GM19397 (cell line): ENCODE data around the gene CCDC91.

Experiments
- ATAC-seq: cut with Tn5 transposase; IDR thresholded peaks from one replicate; pipeline ENCODE4 v1.9.1; 2021; ENCODE audit warnings: mild to moderate bottlenecking, moderate library complexity; ENCODE audit not compliant: unreplicated experiment

Gene CCDC91

DNA sequence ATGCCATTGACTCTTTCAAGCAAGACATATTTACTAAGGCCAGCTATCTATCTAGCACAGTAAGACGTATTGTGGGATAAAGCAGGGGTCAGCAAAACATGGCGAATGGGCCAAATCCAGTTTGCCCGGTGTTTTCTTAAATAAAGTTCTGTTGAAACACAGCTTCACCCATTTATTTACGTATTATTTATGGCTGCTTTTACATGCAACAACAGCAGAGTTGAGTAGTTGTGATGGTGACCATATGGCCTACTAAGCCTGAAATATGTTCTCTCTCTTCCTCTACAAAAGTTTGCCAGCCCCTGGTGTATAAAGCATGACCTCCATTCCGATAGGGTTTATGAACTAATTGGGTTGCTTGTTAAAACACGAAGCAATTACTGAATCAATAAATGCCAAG lies 322.1 kb downstream of the CCDC91 start:
- ATAC-seq: no peak

DNA sequence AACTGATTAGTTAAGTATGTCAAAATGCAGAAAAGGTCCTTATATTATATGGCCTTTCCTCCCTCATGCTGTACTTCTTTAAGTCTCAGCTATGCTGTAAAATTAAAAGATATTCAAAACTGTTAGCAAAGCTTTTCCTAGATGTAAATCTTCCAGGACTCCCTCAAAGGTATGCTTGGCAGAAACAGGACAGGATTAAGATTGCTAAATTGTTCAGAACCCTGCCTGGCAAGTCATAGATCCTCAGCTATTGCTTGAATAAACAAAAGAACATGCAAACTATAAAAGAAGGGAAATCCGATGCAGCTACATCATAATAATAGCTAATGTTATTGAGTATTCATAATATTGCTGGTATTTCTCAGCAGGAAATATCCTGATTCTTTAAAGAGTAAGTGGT lies 322.6 kb downstream of the CCDC91 start:
- no peak for ATAC-seq

DNA sequence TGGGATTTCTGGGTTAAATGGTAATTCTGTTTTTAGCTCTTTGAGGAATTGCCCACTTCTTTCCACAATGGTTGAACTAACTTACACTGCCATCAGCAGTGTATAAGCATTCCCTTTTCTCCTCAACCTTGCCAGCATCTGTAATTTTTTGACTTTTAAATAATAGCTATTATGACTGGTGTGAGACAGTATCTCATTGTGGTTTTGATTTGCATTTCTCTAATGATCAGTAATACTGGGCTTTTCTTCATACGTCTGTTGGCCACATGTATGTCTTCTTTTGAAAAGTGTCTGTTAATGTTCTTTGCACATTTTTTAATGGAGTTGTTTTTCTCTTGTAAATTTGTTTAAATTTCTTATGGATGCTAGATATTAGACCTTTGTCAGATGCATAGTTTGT lies 323.7 kb downstream of the CCDC91 start:
- ATAC-seq: no peak

DNA sequence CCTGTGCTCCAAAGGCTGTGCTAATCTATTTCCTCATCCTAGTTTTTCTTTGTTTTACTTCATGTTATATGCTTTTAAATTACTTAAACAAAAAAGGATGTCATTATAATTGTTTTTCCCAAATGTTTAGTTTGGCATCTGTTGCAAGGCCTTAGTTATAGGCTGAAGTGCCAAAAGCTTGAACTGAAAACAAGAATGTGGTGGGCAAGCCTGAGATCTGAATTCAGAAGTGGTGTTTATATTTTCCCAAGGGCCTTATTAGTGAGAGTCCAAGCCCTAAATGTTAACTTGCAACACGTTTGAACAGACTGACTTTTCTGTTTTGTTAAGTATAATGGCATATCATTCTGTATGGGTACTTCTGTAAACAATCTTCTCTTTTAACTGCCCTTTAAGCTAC lies 326.8 kb downstream of the CCDC91 start:
- no peak for ATAC-seq

DNA sequence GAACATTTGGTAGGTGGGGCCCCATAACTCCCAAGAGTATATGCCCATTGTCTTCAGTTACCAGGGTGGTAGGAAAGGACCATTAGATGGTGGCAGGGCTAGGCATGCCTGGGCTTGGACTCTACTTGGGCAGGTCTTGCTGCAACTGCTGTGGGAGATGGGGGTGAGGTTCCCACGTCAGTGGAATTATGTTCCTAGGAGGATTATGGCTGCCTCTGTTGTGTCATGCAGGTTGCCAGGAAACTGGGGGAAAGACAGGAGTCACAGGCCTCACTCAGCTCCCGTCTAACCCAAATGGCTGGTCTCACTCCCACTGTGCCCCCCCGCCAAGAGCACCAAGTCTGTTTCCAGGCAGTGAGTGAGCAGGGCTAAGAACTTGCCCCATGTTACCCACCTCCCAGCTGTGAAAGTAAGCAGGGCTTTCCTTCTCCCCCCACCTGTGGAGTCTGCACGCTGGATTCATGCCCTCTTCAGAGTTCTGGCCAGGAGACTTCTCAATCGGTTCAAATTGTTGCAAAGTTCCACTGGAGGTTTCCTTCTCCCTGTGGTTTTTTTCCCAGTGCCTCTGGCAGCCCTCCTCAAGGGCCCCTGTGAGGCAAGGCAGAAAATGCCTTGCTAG lies 337.5 kb downstream of the CCDC91 start:
- no peak for ATAC-seq

DNA sequence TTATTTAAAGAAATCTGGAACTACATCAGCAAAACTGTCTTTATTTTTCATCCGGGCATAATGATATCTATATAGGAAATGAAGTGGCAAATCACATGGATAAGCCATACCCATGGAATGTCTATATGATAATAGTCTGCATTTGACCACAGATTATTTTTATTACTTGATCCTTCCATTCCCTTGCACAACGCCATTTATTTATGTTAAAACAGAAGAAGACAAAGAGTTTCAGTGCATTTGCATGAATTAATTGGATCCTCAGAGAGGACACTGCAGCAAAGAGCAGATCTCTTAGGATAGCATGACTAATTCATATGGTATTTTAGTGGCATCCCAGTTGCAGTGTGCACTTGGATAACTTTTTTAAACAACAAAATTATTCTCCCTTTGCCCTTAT lies 345.0 kb downstream of the CCDC91 start:
- ATAC-seq: no peak

DNA sequence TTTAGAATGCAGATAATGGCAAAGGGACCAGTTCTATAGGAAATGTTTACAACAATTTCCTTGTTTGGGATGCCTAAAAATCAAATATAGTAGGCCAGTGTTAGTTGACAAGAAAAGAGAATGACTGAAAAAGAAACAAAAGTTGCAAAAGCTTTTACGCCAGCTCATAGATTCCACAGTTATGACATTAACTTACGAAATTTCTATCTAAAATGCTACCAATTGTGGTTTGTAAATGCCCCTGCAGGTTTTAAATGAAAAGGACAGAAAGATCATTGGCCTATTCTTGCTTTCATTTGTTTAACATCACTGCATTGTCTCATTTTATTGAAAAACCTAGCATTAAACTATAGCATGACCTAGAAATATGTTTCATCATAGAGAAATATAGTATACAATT lies 345.8 kb downstream of the CCDC91 start:
- no peak for ATAC-seq

DNA sequence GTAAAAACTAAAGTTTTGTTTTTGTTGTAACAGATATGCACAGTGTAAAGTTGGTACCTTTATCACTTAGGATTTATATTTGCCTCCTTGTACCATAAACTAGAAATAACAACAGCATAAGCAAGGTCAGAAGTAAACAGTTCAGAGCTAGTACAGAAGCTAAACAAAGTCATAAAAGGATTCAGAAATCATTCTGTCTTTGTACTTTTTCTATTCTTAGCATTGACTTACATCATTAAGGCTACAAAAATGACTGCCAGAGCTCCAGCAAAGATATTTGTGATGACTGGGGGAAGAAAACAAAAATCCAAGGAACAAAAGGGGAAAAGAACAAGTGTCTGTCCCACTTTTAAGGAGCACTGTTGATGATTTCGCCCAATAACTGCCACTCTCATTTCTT lies 347.2 kb downstream of the CCDC91 start:
- ATAC-seq: no peak

DNA sequence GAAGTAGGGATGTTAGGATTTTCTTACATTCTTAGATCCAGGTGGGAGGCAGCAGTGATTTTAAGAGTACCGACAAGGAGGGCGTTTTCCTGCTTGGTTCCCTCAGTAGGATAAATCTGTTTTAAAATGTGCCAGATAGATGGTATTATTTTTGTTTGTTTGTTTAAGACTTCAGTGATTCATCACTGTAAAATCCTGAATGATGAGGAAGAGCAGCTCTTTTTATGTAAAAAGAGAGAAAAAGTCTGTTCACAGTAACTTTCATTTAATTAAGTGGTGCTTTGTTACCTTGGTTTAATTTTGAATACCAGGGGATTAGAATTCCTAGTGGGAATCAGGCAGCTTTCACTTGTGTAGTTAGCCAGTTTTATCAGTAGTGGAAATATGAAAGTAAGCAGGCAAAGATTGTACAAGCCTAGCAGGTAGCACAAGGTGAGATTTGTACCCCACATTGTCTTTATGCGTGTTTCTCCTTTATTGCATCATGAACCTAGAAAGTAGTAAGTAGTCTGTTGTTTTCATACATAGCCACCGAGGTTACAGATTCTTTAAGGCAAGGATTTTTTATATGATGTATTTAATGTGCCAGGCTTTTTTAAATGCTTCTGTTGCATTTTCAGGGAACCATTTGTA lies 349.6 kb downstream of the CCDC91 start:
- no peak for ATAC-seq

DNA sequence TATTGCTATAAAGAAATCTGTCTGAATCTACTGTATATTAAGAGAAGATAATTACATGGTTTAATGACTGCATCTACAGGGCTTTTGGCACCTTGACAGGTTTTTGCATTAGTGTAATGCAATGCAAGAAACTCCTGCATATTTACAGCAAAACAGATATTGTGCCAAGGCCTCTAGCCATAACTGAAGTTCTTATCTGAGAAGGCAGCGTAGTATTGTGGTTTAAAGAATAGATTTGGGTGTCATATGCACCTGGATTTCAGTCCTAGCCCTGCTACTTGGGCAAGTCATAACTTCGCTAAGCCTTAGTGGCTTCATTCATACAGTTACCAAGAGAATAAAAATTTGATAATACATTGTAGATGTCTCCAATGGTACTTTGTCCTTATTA lies 350.1 kb downstream of the CCDC91 start:
- no peak for ATAC-seq

DNA sequence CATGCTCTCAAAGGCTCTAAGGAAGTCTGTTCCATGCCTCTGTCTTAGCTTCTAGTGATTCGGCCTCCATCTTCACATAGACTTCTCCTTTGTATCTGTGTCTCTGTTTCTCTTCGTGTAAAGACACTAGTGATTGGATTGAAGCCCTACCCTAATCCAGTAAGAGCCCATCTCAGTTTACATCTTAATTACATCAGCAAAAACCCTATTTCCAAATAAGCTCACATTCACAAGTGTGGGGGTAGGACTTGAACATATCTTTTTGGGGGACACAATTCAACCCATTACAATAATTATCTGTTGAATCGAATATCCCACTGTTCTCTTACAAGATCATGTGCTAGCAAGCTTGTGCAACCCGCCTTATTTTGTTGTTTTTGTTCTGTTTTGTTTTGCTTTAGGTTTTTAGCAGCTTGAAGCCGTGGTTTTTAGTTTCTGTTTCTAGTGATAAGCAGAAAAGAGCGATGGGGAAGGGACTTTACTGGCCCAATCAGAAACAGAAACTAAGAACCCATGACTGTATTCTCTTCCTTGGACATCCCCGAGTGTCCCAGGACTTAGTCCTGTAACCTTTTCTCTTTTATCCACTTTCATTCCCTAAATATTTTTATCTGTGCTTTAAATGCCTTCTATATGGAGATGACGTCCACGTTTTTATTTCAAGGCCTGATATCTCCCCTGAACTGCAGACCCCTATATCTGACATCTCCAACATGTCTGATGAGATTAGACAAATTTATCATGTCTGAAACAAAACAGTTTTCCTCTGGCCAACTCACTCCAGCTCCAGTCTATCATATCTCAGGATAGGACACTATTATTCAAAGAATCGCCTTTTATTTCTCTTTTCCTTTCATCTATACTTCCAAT lies 353.0 kb downstream of the CCDC91 start:
- ATAC-seq: peak; percentile 73

DNA sequence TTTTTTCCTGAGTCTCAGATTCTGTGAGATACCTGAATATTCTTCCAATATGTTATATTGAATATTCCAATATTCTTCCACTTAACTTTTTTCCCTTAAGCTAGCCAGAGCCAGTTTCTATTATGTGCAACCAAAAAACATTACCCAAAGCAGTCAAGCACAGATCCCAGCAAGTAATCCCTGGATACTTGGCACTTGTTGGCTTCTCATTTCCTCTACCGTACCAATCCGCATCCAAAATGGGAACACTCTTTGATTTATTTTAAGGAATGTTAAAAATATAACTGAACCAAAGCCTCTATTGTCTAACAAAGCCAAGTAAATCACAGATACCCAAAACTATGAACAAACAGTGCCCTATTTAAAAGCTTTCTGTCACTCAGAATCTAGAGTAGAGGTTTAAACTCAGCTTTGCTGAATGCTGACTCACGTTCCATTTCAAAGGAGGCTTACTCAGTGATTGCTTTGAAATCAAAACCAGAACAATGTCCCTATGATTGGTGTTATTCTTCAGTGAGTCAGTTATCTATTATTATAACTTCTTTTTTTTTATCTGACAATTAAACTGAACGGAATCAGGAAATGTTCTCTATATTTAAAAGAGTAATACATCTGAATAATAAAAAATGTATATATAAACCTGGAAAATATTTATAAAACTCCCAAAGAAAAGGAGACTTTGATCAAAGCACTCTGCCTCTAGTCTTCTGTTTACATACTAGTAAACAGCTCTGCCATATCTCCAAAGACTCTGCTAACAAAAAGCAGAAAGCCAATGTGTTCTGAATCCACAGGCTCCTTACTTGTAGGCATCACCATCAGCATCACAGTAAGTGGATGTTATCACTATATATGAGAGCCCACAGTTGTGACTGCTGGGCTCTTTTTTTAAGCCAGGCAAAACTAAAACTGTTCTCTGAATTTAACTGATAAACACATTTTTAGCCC lies 360.8 kb downstream of the CCDC91 start:
- no peak for ATAC-seq

DNA sequence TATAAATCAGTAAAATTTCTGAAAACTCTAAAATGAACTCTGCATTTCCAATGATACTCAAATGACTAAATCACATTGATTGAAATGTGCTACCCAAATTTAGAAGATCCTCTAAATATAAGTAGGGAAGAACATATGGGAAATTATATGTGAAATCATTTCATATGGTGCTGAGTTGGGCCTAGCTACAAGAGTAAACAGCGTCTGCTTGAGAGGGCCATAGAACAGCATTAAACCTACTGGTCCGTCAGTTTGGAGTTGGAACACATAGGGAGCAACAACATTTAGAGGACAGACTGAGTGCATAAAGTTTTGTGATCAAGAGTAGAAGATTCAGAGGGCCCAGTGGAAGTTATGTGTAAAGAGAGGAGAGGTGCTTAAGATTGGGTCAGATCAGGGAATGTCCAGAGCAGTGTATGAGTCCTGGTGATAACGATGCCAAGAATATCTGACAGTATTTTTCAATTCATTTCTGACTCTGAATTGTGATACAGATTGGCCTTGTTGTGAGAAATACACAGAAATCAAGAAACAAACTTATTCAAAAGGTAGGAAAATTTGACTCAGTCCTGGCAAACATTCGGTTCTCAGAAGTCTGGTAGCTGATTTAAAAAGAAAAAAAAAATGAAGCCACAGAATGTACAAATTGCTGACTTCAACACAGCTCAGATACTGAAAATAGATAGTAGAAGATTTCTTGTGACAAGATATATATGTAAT lies 362.2 kb downstream of the CCDC91 start:
- no peak for ATAC-seq

DNA sequence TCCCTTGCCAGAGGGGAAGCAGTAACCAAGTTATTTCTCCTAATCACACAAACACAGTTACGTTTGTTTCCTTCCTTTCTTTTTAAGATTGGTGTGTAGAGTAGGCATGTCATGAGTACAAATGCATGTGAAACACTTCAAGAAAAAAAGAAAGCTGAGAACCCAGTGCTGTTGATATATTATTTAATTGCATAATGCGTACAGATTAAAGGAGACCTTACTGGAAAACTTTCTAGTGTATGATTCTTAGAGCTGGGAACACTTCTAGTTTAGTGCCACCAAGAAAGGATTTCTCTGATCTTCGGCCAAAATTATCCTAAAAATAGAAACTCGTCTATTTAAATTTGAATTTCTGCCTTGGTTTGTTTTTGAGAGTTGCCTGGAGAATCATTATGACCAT lies 365.5 kb downstream of the CCDC91 start:
- ATAC-seq: no peak

DNA sequence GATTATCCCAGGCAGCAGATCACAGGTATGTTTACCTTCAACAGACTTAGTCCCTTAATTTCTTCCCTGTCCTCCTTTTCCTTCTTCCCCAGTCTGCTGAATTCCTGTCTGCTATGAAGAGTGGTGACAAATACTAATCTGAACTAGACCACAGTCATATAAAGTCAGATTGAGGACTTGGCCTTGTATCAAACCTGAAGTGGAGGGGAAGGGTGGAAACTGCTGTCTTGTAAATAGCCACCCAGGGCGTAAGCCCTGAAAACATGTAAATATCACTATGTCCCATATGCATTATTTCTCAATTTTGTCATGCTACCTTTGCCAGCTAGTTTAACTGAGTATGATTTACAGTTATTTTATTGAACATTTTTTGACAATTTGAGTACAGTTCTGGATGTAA lies 368.0 kb downstream of the CCDC91 start:
- ATAC-seq: no peak

DNA sequence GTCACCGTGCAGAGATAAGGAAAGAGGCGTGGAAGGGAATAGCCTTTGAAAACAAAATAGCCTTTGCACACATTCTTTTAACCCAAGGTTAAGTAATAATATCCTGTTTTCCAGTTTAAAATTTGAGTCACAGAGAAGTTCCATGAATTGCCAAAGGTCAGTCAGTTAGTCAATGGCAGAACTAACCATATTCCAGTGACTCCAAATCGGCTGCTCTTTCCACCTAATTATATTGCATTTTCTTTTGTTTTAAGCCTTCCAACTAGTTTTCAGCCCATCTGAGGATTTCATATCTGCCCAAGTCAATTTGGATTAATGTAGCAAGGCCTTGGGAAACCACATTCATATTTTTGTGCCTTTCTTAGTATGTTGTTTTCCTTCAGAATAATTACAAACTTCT lies 373.0 kb downstream of the CCDC91 start:
- no peak for ATAC-seq

DNA sequence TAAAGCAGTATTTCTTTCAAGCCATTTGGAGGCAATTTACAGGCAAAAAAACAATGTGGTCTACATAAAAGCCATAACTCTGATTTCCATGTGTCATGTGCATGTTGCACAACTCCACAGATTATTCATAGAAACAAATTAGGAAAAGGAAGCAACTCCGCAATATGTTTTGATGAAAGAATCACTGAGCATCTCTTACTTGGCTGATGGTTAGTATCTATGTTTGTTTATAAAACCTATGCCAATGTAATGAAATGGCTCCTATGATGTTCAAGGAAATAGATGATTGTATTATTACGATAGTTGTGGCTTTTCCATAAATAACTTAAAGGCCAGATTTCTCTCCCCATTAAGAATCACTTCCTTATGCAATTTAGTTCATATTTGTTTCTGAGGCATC lies 373.7 kb downstream of the CCDC91 start:
- no peak for ATAC-seq

DNA sequence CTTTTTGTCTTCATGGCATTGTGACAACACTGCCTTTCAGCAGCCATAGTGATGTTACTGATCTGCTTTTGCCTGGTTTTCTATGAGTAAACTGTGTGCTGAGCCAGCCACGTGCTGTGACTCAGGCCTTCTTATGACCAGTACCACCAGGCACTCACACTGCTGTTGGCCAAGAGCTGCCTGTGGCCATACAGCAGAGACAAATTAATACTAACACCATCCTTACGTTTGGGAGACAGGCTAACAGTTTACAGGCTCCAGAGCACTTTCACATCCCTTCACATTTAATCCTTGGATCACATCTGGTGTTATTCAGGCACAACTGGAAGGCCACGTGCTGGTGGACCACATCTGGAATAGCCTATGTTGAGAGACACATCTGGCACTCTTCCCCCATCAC lies 377.9 kb downstream of the CCDC91 start:
- ATAC-seq: no peak

DNA sequence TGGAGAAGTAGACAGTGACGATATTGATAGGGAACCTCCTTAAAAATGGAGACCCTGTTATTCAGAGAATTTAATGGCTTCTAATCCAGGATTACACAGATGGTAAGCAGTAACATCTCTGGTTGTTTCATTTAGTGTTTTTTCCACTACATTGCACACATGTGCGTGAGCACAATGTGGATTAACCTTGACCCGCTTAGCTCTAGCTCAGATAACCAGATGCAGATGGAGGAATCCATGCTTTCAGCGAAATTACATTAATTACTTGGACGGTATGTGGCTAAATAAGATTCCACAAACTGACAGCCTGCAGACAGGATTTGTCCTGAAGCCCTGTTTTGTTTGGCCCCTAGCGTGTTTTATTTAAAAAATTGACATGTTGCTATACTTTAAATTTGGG lies 378.4 kb downstream of the CCDC91 start:
- no peak for ATAC-seq

DNA sequence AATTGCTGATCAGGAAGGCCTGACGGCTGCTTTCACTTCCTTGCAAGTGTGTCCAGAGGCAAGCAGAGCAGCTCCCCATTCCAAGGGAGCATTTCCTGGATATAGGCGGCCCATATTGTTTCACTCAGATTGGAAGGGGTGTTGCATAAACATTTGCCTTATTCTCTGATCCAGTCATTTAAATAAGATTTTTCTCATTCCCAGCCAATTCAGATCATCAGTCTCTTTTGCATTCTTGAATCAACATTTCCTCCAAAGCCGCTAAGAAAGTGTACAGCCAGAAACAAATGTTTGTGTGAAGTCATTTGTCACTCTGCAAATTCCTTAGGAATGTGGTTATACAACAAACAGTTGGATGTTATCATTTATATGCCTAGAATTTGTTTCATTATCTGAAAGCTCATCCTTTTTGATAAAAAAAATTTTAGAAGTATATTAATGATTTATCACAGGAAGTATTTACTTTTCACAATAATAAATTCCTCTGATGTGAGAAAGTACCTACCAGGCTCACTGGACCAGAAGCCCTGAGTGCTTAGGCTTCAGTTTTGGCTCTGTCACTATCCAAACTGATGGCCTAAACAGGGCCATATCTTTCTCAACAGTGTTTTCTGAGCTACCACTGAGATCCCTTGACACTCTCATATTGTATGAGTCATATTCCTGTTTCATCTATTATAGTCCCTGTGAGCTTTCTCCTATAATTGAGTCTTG lies 379.6 kb downstream of the CCDC91 start:
- no peak for ATAC-seq
